GM18858 (cell line): ENCODE results near the gene TGFBR3L.
"Not testable (repeated sequence)": the region's sequence is repeated elsewhere in the genome, so short reads cannot be mapped to it uniquely, and the experiment has no call there.

Experiments
- ATAC-seq: cut with Tn5 transposase; IDR thresholded peaks from one replicate; pipeline ENCODE4 v1.9.1; 2021; ENCODE audit not compliant: unreplicated experiment

Gene TGFBR3L

GRCh38 chr19:7947939-7948338 is 33.3 kb downstream of the TGFBR3L start:
- no peak for ATAC-seq

- no peak for ATAC-seq
Measured at GRCh38 chr19:7953060-7953459, 38.4 kb downstream of the TGFBR3L start.

GRCh38 chr19:7953576-7953975 is 38.9 kb downstream of the TGFBR3L start:
- no peak for ATAC-seq

GRCh38 chr19:7955696-7956095 is 41.1 kb downstream of the TGFBR3L start:
- ATAC-seq: no peak

GRCh38 chr19:7959211-7959610 is 44.6 kb downstream of the TGFBR3L start:
- no peak for ATAC-seq

GRCh38 chr19:7961082-7961481 is 46.5 kb downstream of the TGFBR3L start:
- ATAC-seq: not testable (repeated sequence)

- ATAC-seq: no peak
Measured at GRCh38 chr19:7961920-7962626, 47.4 kb downstream of the TGFBR3L start.

GRCh38 chr19:7962644-7963268 is 48.1 kb downstream of the TGFBR3L start:
- ATAC-seq: no peak

GRCh38 chr19:7963566-7963965 is 48.9 kb downstream of the TGFBR3L start:
- ATAC-seq: no peak

- no peak for ATAC-seq
Measured at GRCh38 chr19:7965259-7965841, 50.7 kb downstream of the TGFBR3L start.

GRCh38 chr19:7965921-7966665 is 51.5 kb downstream of the TGFBR3L start:
- no peak for ATAC-seq

GRCh38 chr19:7968008-7968795 is 53.6 kb downstream of the TGFBR3L start:
- no peak for ATAC-seq
